HepG2 (cell line): Measurements from ENCODE around the gene USP43. TPM values are rescaled to one million over a fixed set of nuclear protein-coding genes. Genes with fewer than 3 reads are reported as not detected.

Source experiments
- HMG20A ChIP-seq: IDR thresholded peaks from 2 replicates; pipeline ENCODE4 v1.6.1; 2016; ENCODE audit warnings: borderline replicate concordance
- MED1 ChIP-seq: sonication (generic); formaldehyde crosslinking; IDR thresholded peaks from 2 replicates; pipeline ENCODE4 v1.4.0; 2020; ENCODE audit warnings: missing genetic modification reagents
- NR2C2 ChIP-seq: sonication (generic); formaldehyde crosslinking; IDR thresholded peaks from 2 replicates; pipeline ENCODE4 v1.4.0; 2020; ENCODE audit warnings: missing genetic modification reagents, mild to moderate bottlenecking, moderate library complexity, borderline replicate concordance
- SAP130 ChIP-seq: IDR thresholded peaks from 2 replicates; pipeline ENCODE4 v1.6.1; 2016; ENCODE audit warnings: low read depth
- SNAPC2 ChIP-seq: sonication (generic); formaldehyde crosslinking; IDR thresholded peaks from 2 replicates; pipeline ENCODE4 v1.8.1; 2022; ENCODE audit warnings: mild to moderate bottlenecking, missing genetic modification reagents
- polyA plus RNA-seq, 8 experiments: library from polyadenylated mRNA; depleted of rRNA in 3 of 8; stranded (reverse) in 7 of 8; unstranded in 1 of 8; fragments of >200 nt; fragmentation: Illumina TruSeq in 4 of 8; extraction: Trizol in 4 of 8; gene quantifications; 2 replicates each; pipeline versions ENCODE4 v1.2.1 to v1.2.3, GENCODE V29; 2011 to 2016; ENCODE audit warnings: low read depth in 4 of 8, missing spikeins in 1 of 8, mixed read lengths in 1 of 8; ENCODE audit not compliant: insufficient read depth in 1 of 8
- total RNA-seq, 5 experiments: library from RNA; depleted of rRNA; stranded (reverse); fragments of >200 nt; fragmentation: Illumina TruSeq; extraction: Trizol; gene quantifications; 2 replicates each; pipeline ENCODE4 v1.2.3, GENCODE V29; 2016; ENCODE audit warnings: low read depth in 1 of 5
- TF ChIP-seq, protein P1 (sequence below): sonication (generic); formaldehyde crosslinking; IDR thresholded peaks from 2 replicates; pipeline ENCODE4 v1.5.1; 2020; ENCODE audit warnings: mild to moderate bottlenecking, missing genetic modification reagents, borderline replicate concordance
- TF ChIP-seq, protein P2 (sequence below): sonication (generic); formaldehyde crosslinking; IDR thresholded peaks from 2 replicates; pipeline ENCODE4 v1.4.0; 2020; ENCODE audit warnings: mild to moderate bottlenecking, missing genetic modification reagents, borderline replicate concordance
- TF ChIP-seq, protein P3 (sequence below): IDR thresholded peaks from 2 replicates; pipeline ENCODE4 v1.6.1; 2016; ENCODE audit warnings: low read depth, missing genetic modification reagents, missing compliant biosample characterization
- TF ChIP-seq, protein P4 (sequence below): IDR thresholded peaks from 2 replicates; pipeline ENCODE4 v1.6.1; 2012; ENCODE audit warnings: low read depth, low read length, improper control_type of control experiment

The USP43 gene
- total and polyA plus RNA-seq, 2 of the 13 experiments (the other 11 are each of a cell fraction or from before 2014, with no cell fraction given): 1.6 to 2.2 TPM

DNA sequence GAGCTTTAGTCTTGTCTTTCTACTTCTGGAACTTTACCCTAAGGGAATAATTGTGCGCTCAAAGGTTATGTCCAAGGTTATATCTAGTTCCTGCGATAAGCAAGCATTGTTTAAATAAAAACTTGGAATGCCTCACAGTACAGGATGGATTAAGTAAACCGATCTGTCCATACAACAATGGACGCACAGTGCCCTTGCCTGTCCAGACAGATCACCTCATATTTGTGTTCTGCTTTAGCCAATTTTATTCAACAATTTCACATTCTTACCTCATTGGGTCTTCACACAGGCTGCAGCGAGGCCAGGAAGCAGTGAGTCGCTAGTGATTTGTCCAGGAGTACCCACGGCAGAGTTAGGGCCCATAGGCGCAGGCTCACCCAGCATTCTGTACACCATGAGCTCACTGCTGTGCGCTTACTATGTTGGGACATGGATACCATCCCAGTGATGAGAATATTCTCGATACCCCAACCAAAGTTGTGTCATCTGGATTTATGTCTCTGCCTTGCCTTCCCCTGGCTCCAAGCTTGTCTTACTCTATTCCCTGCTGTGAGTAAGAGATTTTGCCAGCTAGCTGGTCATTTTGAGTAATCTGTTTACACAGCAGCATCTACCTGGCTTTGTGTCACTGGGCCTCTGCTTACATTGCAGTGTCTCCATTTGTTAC lies 39.8 kb downstream of the USP43 start (continued):
- TF ChIP-seq, protein P1, sequence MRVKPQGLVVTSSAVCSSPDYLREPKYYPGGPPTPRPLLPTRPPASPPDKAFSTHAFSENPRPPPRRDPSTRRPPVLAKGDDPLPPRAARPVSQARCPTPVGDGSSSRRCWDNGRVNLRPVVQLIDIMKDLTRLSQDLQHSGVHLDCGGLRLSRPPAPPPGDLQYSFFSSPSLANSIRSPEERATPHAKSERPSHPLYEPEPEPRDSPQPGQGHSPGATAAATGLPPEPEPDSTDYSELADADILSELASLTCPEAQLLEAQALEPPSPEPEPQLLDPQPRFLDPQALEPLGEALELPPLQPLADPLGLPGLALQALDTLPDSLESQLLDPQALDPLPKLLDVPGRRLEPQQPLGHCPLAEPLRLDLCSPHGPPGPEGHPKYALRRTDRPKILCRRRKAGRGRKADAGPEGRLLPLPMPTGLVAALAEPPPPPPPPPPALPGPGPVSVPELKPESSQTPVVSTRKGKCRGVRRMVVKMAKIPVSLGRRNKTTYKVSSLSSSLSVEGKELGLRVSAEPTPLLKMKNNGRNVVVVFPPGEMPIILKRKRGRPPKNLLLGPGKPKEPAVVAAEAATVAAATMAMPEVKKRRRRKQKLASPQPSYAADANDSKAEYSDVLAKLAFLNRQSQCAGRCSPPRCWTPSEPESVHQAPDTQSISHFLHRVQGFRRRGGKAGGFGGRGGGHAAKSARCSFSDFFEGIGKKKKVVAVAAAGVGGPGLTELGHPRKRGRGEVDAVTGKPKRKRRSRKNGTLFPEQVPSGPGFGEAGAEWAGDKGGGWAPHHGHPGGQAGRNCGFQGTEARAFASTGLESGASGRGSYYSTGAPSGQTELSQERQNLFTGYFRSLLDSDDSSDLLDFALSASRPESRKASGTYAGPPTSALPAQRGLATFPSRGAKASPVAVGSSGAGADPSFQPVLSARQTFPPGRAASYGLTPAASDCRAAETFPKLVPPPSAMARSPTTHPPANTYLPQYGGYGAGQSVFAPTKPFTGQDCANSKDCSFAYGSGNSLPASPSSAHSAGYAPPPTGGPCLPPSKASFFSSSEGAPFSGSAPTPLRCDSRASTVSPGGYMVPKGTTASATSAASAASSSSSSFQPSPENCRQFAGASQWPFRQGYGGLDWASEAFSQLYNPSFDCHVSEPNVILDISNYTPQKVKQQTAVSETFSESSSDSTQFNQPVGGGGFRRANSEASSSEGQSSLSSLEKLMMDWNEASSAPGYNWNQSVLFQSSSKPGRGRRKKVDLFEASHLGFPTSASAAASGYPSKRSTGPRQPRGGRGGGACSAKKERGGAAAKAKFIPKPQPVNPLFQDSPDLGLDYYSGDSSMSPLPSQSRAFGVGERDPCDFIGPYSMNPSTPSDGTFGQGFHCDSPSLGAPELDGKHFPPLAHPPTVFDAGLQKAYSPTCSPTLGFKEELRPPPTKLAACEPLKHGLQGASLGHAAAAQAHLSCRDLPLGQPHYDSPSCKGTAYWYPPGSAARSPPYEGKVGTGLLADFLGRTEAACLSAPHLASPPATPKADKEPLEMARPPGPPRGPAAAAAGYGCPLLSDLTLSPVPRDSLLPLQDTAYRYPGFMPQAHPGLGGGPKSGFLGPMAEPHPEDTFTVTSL (CRISPR knock-in tag): peak; percentile 66
- TF ChIP-seq, protein P2, sequence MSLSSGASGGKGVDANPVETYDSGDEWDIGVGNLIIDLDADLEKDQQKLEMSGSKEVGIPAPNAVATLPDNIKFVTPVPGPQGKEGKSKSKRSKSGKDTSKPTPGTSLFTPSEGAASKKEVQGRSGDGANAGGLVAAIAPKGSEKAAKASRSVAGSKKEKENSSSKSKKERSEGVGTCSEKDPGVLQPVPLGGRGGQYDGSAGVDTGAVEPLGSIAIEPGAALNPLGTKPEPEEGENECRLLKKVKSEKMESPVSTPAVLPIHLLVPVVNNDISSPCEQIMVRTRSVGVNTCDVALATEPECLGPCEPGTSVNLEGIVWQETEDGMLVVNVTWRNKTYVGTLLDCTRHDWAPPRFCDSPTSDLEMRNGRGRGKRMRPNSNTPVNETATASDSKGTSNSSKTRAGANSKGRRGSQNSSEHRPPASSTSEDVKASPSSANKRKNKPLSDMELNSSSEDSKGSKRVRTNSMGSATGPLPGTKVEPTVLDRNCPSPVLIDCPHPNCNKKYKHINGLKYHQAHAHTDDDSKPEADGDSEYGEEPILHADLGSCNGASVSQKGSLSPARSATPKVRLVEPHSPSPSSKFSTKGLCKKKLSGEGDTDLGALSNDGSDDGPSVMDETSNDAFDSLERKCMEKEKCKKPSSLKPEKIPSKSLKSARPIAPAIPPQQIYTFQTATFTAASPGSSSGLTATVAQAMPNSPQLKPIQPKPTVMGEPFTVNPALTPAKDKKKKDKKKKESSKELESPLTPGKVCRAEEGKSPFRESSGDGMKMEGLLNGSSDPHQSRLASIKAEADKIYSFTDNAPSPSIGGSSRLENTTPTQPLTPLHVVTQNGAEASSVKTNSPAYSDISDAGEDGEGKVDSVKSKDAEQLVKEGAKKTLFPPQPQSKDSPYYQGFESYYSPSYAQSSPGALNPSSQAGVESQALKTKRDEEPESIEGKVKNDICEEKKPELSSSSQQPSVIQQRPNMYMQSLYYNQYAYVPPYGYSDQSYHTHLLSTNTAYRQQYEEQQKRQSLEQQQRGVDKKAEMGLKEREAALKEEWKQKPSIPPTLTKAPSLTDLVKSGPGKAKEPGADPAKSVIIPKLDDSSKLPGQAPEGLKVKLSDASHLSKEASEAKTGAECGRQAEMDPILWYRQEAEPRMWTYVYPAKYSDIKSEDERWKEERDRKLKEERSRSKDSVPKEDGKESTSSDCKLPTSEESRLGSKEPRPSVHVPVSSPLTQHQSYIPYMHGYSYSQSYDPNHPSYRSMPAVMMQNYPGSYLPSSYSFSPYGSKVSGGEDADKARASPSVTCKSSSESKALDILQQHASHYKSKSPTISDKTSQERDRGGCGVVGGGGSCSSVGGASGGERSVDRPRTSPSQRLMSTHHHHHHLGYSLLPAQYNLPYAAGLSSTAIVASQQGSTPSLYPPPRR (CRISPR knock-in tag): peak; percentile 50; the same call in 1 of the 2 replicates
- TF ChIP-seq SNAPC2 (CRISPR knock-in tag) (no peak), HMG20A (CRISPR knock-in tag) (peak; percentile 46; the same call in 1 of the 2 replicates), NR2C2 (CRISPR knock-in tag) (0 out of 2 replicates have a peak, but pooled peaks have one; percentile 27), SAP130 (CRISPR knock-in tag) (no peak), MED1 (peak; percentile 24; the same call in 1 of the 2 replicates)
- TF ChIP-seq, protein P3, sequence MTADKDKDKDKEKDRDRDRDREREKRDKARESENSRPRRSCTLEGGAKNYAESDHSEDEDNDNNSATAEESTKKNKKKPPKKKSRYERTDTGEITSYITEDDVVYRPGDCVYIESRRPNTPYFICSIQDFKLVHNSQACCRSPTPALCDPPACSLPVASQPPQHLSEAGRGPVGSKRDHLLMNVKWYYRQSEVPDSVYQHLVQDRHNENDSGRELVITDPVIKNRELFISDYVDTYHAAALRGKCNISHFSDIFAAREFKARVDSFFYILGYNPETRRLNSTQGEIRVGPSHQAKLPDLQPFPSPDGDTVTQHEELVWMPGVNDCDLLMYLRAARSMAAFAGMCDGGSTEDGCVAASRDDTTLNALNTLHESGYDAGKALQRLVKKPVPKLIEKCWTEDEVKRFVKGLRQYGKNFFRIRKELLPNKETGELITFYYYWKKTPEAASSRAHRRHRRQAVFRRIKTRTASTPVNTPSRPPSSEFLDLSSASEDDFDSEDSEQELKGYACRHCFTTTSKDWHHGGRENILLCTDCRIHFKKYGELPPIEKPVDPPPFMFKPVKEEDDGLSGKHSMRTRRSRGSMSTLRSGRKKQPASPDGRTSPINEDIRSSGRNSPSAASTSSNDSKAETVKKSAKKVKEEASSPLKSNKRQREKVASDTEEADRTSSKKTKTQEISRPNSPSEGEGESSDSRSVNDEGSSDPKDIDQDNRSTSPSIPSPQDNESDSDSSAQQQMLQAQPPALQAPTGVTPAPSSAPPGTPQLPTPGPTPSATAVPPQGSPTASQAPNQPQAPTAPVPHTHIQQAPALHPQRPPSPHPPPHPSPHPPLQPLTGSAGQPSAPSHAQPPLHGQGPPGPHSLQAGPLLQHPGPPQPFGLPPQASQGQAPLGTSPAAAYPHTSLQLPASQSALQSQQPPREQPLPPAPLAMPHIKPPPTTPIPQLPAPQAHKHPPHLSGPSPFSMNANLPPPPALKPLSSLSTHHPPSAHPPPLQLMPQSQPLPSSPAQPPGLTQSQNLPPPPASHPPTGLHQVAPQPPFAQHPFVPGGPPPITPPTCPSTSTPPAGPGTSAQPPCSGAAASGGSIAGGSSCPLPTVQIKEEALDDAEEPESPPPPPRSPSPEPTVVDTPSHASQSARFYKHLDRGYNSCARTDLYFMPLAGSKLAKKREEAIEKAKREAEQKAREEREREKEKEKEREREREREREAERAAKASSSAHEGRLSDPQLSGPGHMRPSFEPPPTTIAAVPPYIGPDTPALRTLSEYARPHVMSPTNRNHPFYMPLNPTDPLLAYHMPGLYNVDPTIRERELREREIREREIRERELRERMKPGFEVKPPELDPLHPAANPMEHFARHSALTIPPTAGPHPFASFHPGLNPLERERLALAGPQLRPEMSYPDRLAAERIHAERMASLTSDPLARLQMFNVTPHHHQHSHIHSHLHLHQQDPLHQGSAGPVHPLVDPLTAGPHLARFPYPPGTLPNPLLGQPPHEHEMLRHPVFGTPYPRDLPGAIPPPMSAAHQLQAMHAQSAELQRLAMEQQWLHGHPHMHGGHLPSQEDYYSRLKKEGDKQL: no peak
- TF ChIP-seq, protein P4, sequence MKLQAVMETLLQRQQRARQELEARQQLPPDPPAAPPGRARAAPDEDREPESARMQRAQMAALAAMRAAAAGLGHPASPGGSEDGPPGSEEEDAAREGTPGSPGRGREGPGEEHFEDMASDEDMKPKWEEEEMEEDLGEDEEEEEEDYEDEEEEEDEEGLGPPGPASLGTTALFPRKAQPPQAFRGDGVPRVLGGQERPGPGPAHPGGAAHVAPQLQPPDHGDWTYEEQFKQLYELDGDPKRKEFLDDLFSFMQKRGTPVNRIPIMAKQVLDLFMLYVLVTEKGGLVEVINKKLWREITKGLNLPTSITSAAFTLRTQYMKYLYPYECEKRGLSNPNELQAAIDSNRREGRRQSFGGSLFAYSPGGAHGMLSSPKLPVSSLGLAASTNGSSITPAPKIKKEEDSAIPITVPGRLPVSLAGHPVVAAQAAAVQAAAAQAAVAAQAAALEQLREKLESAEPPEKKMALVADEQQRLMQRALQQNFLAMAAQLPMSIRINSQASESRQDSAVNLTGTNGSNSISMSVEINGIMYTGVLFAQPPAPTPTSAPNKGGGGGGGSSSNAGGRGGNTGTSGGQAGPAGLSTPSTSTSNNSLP: peak; percentile 75
